Stomach (tissue), 4 donors: ENCODE data around the gene LCORL.

Experiments
- EP300 ChIP-seq: sonication (generic); formaldehyde crosslinking; IDR thresholded peaks from one replicate; pipeline ENCODE4 v1.6.1; 2017; ENCODE audit warnings: antibody characterized with exemption
- POLR2A ChIP-seq, 4 donors: fragments of 450-650 bp; IDR thresholded peaks; one replicate each; pipeline ENCODE4 v1.6.1; 2016; ENCODE audit warnings: antibody characterized with exemption in 4 of 4, control low read depth in 2 of 4, mild to moderate bottlenecking in 1 of 4, moderate library complexity in 1 of 4
- POLR2AphosphoS5 ChIP-seq, 3 donors: sonication (generic); formaldehyde crosslinking; IDR thresholded peaks; one replicate each; pipeline ENCODE4 v1.6.1; 2016; ENCODE audit warnings: antibody characterized with exemption in 3 of 3
- TF ChIP-seq, protein P1 (sequence below), 7 experiments: fragments of 450-650 bp in 4 of 7; fragments of 200-600 bp in 3 of 7; sonication (generic) in 3 of 7; IDR thresholded peaks; one replicate each; pipeline ENCODE4 v1.5.1; 2016 to 2019; ENCODE audit warnings: antibody characterized with exemption in 7 of 7, control low read depth in 2 of 7, mild to moderate bottlenecking in 1 of 7

DNA sequence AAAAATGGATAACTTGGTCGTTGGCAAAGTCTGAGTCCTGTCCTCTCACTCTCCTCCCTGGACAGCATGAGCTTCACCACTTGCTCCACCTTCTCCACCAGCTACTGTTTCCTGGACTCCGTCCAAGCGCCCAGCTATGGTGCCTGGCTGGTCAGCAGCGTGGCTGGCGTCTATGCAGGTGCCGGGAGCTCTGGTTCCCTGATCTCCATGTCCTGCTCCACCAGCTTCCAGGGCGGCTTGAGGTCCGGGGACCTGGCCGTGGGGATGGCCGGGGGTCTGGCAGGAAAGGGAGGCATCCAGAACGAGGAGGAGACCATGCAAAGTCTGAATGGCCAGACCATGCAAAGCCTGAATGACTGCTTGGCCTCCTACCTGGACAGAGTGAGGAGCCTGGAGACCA, 109.9 kb downstream of the LCORL start:
- no peak for TF ChIP-seq POLR2A (IDR thresholded peaks at IDR 0.05)
- TF ChIP-seq, protein P1, sequence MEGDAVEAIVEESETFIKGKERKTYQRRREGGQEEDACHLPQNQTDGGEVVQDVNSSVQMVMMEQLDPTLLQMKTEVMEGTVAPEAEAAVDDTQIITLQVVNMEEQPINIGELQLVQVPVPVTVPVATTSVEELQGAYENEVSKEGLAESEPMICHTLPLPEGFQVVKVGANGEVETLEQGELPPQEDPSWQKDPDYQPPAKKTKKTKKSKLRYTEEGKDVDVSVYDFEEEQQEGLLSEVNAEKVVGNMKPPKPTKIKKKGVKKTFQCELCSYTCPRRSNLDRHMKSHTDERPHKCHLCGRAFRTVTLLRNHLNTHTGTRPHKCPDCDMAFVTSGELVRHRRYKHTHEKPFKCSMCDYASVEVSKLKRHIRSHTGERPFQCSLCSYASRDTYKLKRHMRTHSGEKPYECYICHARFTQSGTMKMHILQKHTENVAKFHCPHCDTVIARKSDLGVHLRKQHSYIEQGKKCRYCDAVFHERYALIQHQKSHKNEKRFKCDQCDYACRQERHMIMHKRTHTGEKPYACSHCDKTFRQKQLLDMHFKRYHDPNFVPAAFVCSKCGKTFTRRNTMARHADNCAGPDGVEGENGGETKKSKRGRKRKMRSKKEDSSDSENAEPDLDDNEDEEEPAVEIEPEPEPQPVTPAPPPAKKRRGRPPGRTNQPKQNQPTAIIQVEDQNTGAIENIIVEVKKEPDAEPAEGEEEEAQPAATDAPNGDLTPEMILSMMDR (IDR thresholded peaks at IDR 0.05), result no peak
- TF ChIP-seq POLR2AphosphoS5 (IDR thresholded peaks at IDR 0.05), result no peak
- TF ChIP-seq EP300, result no peak
